Psoas muscle (tissue), 8 donors: ENCODE results near the gene QKI. TPM values are rescaled to one million over a fixed set of nuclear protein-coding genes. Genes with fewer than 3 reads are reported as not detected.

Source experiments
- ATAC-seq, 4 donors: fragments of 200-7000 bp; cut with Tn5 transposase; one replicate each; pipeline ENCODE4 v1.9.1; 2020; ENCODE audit warnings: moderate library complexity in 3 of 4, mild to moderate bottlenecking in 2 of 4
- DNase-seq, 2 donors: peaks; one replicate each; pipeline ENCODE4 v3.0.0-alpha.2; 2020
- H3K27ac ChIP-seq: fragments of 200-600 bp; one replicate; pipeline ENCODE4 v1.8.0; 2022
- H3K27me3 ChIP-seq, 3 donors: fragments of 200-600 bp in 1 of 3; one replicate each; pipeline versions ENCODE4 v1.6.1 to v1.8.0; 2013 to 2022; ENCODE audit warnings: low read length in 2 of 3, mild to moderate bottlenecking in 2 of 3, moderate library complexity in 1 of 3; ENCODE audit not compliant: insufficient read depth in 3 of 3
- H3K36me3 ChIP-seq, 2 donors: fragments of 200-600 bp in 1 of 2; one replicate each; pipeline versions ENCODE4 v1.6.1 to v1.8.0; 2013 to 2022; ENCODE audit warnings: low read depth in 1 of 2, mild to moderate bottlenecking in 1 of 2, moderate library complexity in 1 of 2; ENCODE audit not compliant: insufficient read depth in 1 of 2
- H3K4me1 ChIP-seq: fragments of 200-600 bp; one replicate; pipeline ENCODE4 v1.8.0; 2022
- H3K4me3 ChIP-seq: fragments of 200-600 bp; one replicate; pipeline ENCODE4 v1.8.0; 2022; ENCODE audit warnings: mild to moderate bottlenecking
- H3K9me3 ChIP-seq: fragments of 200-600 bp; one replicate; pipeline ENCODE4 v1.8.0; 2022
- CTCF ChIP-seq: fragments of 200-600 bp; IDR thresholded peaks from one replicate; pipeline ENCODE4 v1.8.0; 2022; ENCODE audit warnings: antibody characterized with exemption
- WGBS, 3 donors: extraction: QIAGEN DNeasy Blood & Tissue Kit; methylation state at CpG; one replicate each; pipeline versions ENCODE4 v1.1.6 to v1.1.7; 2013; 5-methylcytosine and 5-hydroxymethylcytosine counted together
- intact Hi-C, 2 donors: fragments of 100-400 bp; cut with DNase I; formaldehyde crosslinking; loops; one replicate each; pipeline versions ENCODE4 v1.11.0 to v1.14.2; 2022
- polyA plus RNA-seq, 3 donors: library from polyadenylated mRNA; stranded (reverse); fragments of 200-250 nt; gene quantifications; one replicate each; pipeline ENCODE4 v1.2.3, GENCODE V29; 2013
- total RNA-seq, 4 donors: library from RNA; stranded (reverse); fragmentation: NEBNext Ultra II Directional in 2 of 4; extraction: Animal tissue kit (Norgen Biotek cat#: 25700) in 2 of 4; gene quantifications; one replicate each; pipeline versions ENCODE4 v1.2.1 to v1.2.4, GENCODE V29; 2021 to 2023
- donor health status: healthy with polysubstance abuse.
- donor health status: DM: no; HTN: no; CAD: no; lungs with moderate emphysema.
- donor health status: Bipolar disorder and iron deficiency.
- donor health status: healthy.
- donor health status: DM: yes; HTN: yes; CAD: no.
- donor health status: DM: no; HTN: no; CAD: no.
- donor health status: DM: no; HTN: no; CAD: no.
- donor health status: DM: yes; HTN: yes; CAD: no.

QKI gene
- total and polyA plus RNA-seq, 7 donors = 62.0 to 421 (median 275) TPM

- 45 to 67% (median 52%) methylated on average over 2 of the region's 2 CpGs for WGBS, 3 donors
- Histone ChIP-seq H3K9me3 (no peaks in the 10 kb centered on the region), H3K27me3 (no peaks in the 10 kb centered on the region), H3K4me3 (peak overlapping the region; percentile 62), H3K4me1 (peaks cover 83% of the 10 kb centered on the region), H3K27ac (peak overlapping the region; percentile 73), H3K36me3 (no peaks in the 10 kb centered on the region)
- intact Hi-C loops = loop anchor here in 1 of 2 donors (5.0 kb wide), 1 partner anchor 33 kb away; no protein-coding TSS in a partner anchor
- TF ChIP-seq CTCF = no peak
- DNase-seq (no peak), ATAC-seq (no peak)
Measured at GRCh38 chr6:163459536-163459935, 45.0 kb downstream of the QKI start.

GRCh38 chr6:163460307-163460782 lies 45.8 kb downstream of the QKI start:
- H3K4me1 ChIP-seq = peaks cover 82% of the 10 kb centered on the region
- ATAC-seq = peak in 1 of 4 donors; percentile 6
- intact Hi-C loops = no loop called here

GRCh38 chr6:163461696-163462095 lies 47.2 kb downstream of the QKI start:
- no peaks in the 10 kb centered on the region for H3K36me3 ChIP-seq
- DNase-seq = no peak
- no peak for ATAC-seq
- no peak for TF ChIP-seq CTCF
- H3K27me3 ChIP-seq = no peaks in the 10 kb centered on the region
- H3K4me3 ChIP-seq = no peak overlapping the region
- H3K9me3 ChIP-seq = no peaks in the 10 kb centered on the region
- H3K27ac ChIP-seq = peak overlapping the region; percentile 73
- peaks cover 73% of the 10 kb centered on the region for H3K4me1 ChIP-seq
- intact Hi-C loops = no loop called here
- 67 to 75% (median 69%) methylated on average over 3 of the region's 3 CpGs for WGBS, 3 donors

More at GRCh38 chr6:163460307-163460782, 45.8 kb downstream of the QKI start:
- Histone ChIP-seq H3K9me3 (no peaks in the 10 kb centered on the region), H3K36me3 (no peaks in the 10 kb centered on the region), H3K4me3 (peak overlapping the region; percentile 62), H3K27me3 (no peaks in the 10 kb centered on the region), H3K27ac (peak overlapping the region; percentile 73)
- no peak for TF ChIP-seq CTCF
- WGBS, 3 donors = 14 to 25% (median 18%) methylated on average over 5 of the region's 5 CpGs
- DNase-seq = no peak

GRCh38 chr6:163463180-163463579 lies 48.7 kb downstream of the QKI start:
- peak overlapping the region; percentile 73 for H3K27ac ChIP-seq
- no peak overlapping the region for H3K4me3 ChIP-seq
- H3K9me3 ChIP-seq = no peaks in the 10 kb centered on the region
- peaks cover 73% of the 10 kb centered on the region for H3K4me1 ChIP-seq
- no peaks in the 10 kb centered on the region for H3K27me3 ChIP-seq
- intact Hi-C loops = no loop called here
- DNase-seq (no peak), ATAC-seq (no peak)
- 62 to 74% (median 67%) methylated on average over 5 of the region's 5 CpGs for WGBS, 3 donors
- no peaks in the 10 kb centered on the region for H3K36me3 ChIP-seq
- no peak for TF ChIP-seq CTCF

- no peaks in the 10 kb centered on the region for H3K36me3 ChIP-seq
- H3K4me1 ChIP-seq = peaks cover 72% of the 10 kb centered on the region
- DNase-seq = no peak
- 92 to 97% (median 95%) methylated on average over 1 of the region's 1 CpG for WGBS, 3 donors
- ATAC-seq = no peak
- TF ChIP-seq CTCF = no peak
- H3K27me3 ChIP-seq = no peaks in the 10 kb centered on the region
- H3K9me3 ChIP-seq = no peaks in the 10 kb centered on the region
- intact Hi-C loops = no loop called here
- H3K4me3 ChIP-seq = no peak overlapping the region
- H3K27ac ChIP-seq = peak overlapping the region; percentile 73
Measured at GRCh38 chr6:163463795-163464194, 49.3 kb downstream of the QKI start.
